Choroid plexus epithelial cell (primary cell): ENCODE results near the gene OR6S1.

Experiments used
- DNase-seq: peaks from one replicate; pipeline ENCODE4 v3.0.0-alpha.2; 2010; ENCODE audit warnings: low read depth
- H3K4me3 ChIP-seq: 2 replicates; pipeline ENCODE4 v1.5.1; 2011; ENCODE audit warnings: low read depth, mild to moderate bottlenecking, control low read depth, low read length, moderate library complexity
- TF ChIP-seq, protein P1 (sequence below): conservative IDR thresholded peaks from 2 replicates; pipeline ENCODE4 v1.5.1; 2011; ENCODE audit warnings: low read depth, mild to moderate bottlenecking, control low read depth, inconsistent platforms, low read length, moderate library complexity

OR6S1 gene

DNA sequence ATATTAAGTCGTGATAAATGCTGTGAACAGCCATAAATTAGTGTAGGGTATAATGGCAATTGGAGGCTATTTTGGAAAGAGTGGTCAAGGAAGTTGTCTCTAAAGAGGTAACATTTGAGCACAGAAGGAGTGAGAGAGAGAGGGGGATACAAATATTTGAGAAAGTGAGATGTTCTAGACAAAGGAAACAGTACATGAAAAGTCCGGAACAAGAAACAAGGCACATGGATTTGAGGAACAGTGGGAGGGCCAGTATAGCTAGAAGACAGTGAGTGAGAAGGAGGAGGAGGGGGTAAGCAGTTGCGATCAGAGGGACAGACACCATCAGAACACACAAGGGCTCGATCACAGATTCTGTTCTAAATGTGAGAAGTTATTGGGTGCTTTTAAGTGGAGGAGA lies 30.2 kb downstream of the OR6S1 start:
- H3K4me3 ChIP-seq = no peak overlapping the region
- TF ChIP-seq, protein P1, sequence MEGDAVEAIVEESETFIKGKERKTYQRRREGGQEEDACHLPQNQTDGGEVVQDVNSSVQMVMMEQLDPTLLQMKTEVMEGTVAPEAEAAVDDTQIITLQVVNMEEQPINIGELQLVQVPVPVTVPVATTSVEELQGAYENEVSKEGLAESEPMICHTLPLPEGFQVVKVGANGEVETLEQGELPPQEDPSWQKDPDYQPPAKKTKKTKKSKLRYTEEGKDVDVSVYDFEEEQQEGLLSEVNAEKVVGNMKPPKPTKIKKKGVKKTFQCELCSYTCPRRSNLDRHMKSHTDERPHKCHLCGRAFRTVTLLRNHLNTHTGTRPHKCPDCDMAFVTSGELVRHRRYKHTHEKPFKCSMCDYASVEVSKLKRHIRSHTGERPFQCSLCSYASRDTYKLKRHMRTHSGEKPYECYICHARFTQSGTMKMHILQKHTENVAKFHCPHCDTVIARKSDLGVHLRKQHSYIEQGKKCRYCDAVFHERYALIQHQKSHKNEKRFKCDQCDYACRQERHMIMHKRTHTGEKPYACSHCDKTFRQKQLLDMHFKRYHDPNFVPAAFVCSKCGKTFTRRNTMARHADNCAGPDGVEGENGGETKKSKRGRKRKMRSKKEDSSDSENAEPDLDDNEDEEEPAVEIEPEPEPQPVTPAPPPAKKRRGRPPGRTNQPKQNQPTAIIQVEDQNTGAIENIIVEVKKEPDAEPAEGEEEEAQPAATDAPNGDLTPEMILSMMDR = no peak
- DNase-seq = no peak

DNA sequence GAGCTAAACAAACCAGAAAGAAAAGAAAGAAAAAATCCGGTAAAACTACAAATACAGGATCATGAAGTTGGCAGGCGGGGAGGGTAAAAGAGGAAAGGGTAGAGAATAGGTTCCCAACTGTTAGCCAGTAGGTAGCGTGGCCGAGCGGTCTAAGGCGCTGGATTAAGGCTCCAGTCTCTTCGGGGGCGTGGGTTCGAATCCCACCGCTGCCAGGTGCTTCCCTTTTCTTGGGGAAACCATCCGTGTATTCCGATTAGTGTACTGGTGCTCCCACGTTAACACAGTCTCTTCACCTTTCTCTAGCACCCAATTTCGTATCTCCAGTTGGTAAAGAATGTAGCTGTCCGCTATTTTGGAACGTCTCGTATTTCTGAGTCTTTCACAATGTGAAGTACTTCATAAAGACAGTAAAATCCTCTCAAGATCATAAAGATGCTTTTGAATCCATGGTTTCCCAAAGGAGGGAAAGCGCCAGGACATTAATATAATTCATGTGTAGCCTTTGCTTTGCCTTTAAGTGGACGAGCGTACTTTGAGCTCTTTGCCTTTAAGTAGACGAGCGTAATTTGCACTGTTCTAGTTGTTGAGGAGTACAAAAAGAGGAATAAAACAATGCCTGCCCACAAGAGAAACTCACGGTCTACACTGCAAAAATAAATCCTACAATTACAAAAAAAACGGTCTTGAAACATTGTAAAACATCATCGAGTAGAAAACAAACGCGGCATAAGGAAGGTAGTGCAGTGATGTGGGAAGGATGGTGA lies 31.3 kb downstream of the OR6S1 start:
- DNase-seq = peak; percentile 81
- TF ChIP-seq, protein P1 = no peak

DNA sequence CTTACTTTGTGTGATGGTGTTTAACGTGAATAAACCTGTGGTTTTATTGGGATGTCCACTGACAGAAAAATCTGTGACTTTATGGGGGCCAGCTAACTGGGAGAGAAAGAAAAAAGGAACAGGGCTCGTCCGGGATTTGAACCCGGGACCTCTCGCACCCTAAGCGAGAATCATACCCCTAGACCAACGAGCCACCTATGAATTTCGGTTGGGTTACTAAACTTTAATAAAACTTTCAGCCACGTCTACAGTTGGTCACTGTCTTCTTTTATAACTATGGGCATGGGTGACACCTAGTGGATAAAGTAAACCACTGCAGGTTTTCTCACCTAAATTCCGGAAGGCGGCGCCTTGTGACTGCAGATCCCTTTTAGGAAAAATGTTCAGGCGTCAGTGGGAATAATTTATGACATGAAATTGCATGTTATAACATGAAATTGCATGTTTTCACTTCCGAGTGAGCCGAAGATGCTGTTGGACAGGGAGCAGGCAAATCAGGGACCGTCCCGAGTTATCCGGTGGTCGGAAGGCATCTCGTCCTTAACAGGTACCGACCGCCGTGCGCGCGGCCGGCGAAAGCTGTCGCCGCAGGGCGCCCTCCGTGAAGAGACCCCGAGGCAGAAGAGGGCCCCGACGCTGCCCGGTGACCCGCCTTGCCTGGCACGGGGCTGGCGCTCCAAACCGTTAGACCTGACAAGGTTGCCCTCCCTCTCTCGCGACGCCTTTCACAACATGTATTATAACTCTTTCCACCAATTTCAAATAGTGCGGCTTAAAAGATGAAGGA lies 32.1 kb downstream of the OR6S1 start:
- peak; percentile 93 for DNase-seq

More for the DNA sequence above, 31.3 kb downstream of the OR6S1 start:
- H3K4me3 ChIP-seq = peak overlapping the region; percentile 89

DNA sequence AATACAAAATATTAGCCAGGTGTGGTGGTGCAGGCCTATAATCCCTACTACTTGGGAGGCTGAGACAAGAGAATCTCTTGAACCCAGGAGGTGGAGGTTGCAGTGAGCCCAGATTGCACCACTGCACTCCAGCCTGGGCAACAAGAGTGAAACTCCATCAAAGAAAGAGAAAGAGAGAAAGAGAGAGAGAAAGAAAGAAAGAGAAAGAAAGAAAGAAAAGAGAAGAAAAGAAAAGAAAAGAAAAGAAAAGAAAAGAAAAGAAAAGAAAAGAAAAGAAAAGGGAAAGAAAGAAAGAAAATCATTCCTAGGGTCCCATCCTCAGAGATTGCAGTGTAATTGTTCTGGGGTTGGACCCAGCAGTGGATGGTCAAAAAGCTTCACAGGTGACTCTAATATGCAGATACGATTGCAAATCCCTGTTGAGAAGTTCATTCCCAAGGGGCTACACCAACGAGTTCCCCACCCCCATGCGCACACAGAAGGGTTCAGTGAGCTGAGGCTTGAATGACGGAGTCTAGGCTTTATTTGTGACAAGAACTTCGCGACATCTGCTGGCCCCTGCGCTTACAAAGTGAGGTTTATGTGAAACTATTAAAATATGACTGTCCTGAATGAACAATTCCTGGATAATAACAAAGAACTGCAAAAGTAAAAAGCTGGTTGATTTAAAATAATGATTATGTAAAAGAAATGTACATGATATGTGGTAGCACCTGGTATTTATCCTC lies 32.9 kb downstream of the OR6S1 start:
- no peak for DNase-seq
- TF ChIP-seq, protein P1 = no peak
- no peak overlapping the region for H3K4me3 ChIP-seq

More for the DNA sequence above, 32.1 kb downstream of the OR6S1 start:
- TF ChIP-seq, protein P1 = peak; percentile 97
- peak overlapping the region; percentile 89 for H3K4me3 ChIP-seq

DNA sequence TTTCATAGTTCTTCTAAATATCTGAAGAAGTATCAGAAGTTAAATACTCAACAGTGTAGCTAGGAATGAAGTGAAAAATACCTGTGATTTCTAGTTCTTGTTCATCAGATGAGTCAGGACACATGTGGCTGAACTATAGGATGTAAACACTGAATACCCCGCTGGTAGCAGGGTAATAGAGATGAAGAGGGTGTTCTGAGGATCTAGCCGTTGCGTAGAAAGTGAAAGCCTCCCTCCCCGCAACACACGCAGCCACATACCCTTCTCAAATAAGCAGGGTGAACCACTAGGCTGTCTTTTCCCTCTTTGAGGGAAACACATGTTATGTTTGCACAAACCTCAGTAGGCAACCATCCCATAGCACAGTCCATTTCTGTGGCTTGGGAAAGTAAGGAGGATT lies 33.9 kb downstream of the OR6S1 start:
- no peak overlapping the region for H3K4me3 ChIP-seq
- DNase-seq = no peak
- TF ChIP-seq, protein P1 = no peak

DNA sequence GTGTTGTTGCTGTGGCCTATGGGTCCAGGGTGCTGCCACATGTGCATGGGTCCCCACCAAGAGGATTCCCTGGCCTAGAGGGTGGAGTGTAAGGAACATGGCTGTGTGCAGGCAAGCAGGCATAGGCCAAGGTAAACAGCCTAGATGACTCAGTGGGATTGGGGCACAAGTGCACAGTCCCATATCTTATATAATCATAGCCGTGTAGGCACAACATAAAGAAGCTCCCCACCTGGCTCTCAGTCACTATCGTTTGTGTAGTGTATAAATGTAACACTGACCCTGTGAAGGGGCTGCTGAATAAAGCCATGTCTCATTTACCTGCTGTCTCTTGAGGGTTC lies 34.6 kb downstream of the OR6S1 start:
- no peak overlapping the region for H3K4me3 ChIP-seq
- DNase-seq = no peak
- TF ChIP-seq, protein P1 = no peak
